ENCODE data around the gene DLG3.

GRCh38 chrX:70466968-70467367 is 22.3 kb downstream of the DLG3 start:
- TF ChIP-seq POLR2A (IDR thresholded peaks at IDR 0.05) (no peak), CTCF (IDR thresholded peaks at IDR 0.05) (no peak)

All from tibial nerve (tissue), 3 donors.